Measurements from ENCODE around the gene UBE3B. TPM values are rescaled to one million over a fixed set of nuclear protein-coding genes. Genes with fewer than 3 reads are reported as not detected.

Gene UBE3B
- total RNA-seq, 1 donor, result 51.4 TPM

- peak; percentile 79 for DNase-seq (ENCODE audit: low read depth)
- no peak for TF ChIP-seq CTCF (IDR thresholded peaks at IDR 0.05; ENCODE audit: insufficient read depth, low read depth, low read length)
- no peak overlapping the region for H3K4me3 ChIP-seq (ENCODE audit: low read depth, low read length)
Measured at GRCh38 chr12:109538191-109538863, 60.9 kb downstream of the UBE3B start.

GRCh38 chr12:109539508-109539907, 62.1 kb downstream of the UBE3B start:
- TF ChIP-seq CTCF (IDR thresholded peaks at IDR 0.05; ENCODE audit: insufficient read depth, low read depth, low read length), result no peak

GRCh38 chr12:109540526-109541412, 63.3 kb downstream of the UBE3B start:
- DNase-seq (ENCODE audit: low read depth), result no peak
- H3K4me3 ChIP-seq (ENCODE audit: low read depth, low read length), result no peak overlapping the region
- TF ChIP-seq CTCF (IDR thresholded peaks at IDR 0.05; ENCODE audit: insufficient read depth, low read depth, low read length), result no peak

More at GRCh38 chr12:109539508-109539907, 62.1 kb downstream of the UBE3B start:
- no peak overlapping the region for H3K4me3 ChIP-seq (ENCODE audit: low read depth, low read length)
- peak; percentile 54 for DNase-seq (ENCODE audit: low read depth)

- DNase-seq (ENCODE audit: low read depth), result peak; percentile 47
- TF ChIP-seq CTCF (IDR thresholded peaks at IDR 0.05; ENCODE audit: insufficient read depth, low read depth, low read length), result no peak
- no peak overlapping the region for H3K4me3 ChIP-seq (ENCODE audit: low read depth, low read length)
Measured at GRCh38 chr12:109541413-109541726, 63.9 kb downstream of the UBE3B start.

GRCh38 chr12:109542014-109542413, 64.6 kb downstream of the UBE3B start:
- no peak overlapping the region for H3K4me3 ChIP-seq (ENCODE audit: low read depth, low read length)
- TF ChIP-seq CTCF (IDR thresholded peaks at IDR 0.05; ENCODE audit: insufficient read depth, low read depth, low read length), result no peak
- DNase-seq (ENCODE audit: low read depth), result no peak

GRCh38 chr12:109542876-109543275, 65.4 kb downstream of the UBE3B start:
- TF ChIP-seq CTCF (IDR thresholded peaks at IDR 0.05; ENCODE audit: insufficient read depth, low read depth, low read length), result no peak
- H3K4me3 ChIP-seq (ENCODE audit: low read depth, low read length), result no peak overlapping the region
- DNase-seq (ENCODE audit: low read depth), result no peak

Data from fibroblast of villous mesenchyme (primary cell).